WTC11 (cell line): Measurements from ENCODE around the gene TGM2. TPM values are rescaled to one million over a fixed set of nuclear protein-coding genes. Genes with fewer than 3 reads are reported as not detected.

Experiments
- ATAC-seq: fragments of 200-7000 bp; cut with Tn5 transposase; 2 replicates; pipeline ENCODE4 v1.10.0; 2021; ENCODE audit warnings: mild to moderate bottlenecking, moderate library complexity
- CTCF ChIA-PET: fragments of 300-600 bp; sonication (Branson Sonifier 250); formaldehyde crosslinking; loops from one replicate; lab custom pipeline; 2021; ENCODE audit warnings: antibody characterized with exemption; lab: Charles Lee
- POLR2A ChIA-PET: fragments of 350-600 bp; sonication (Branson Sonifier 250); formaldehyde crosslinking; loops from one replicate; lab custom pipeline; 2021; ENCODE audit warnings: antibody characterized with exemption; lab: Charles Lee
- DNase-seq: peaks from one replicate; pipeline ENCODE4 v3.0.0; 2021; ENCODE audit warnings: low spot score
- H3K27ac Mint-ChIP-seq: 2 replicates; pipeline ENCODE4 v1.8.0; 2021; ENCODE audit warnings: mixed read lengths
- H3K27me3 Mint-ChIP-seq: 2 replicates; pipeline ENCODE4 v1.8.0; 2021; ENCODE audit warnings: low read depth, mild to moderate bottlenecking, moderate library complexity, mixed read lengths
- H3K36me3 Mint-ChIP-seq: 2 replicates; pipeline ENCODE4 v1.8.0; 2021; ENCODE audit warnings: mixed read lengths
- H3K4me1 Mint-ChIP-seq: 2 replicates; pipeline ENCODE4 v1.8.0; 2022; ENCODE audit warnings: mixed read lengths
- H3K4me3 Mint-ChIP-seq: 2 replicates; pipeline ENCODE4 v1.8.0; 2021; ENCODE audit warnings: mild to moderate bottlenecking, moderate library complexity, mixed read lengths
- H3K9me3 Mint-ChIP-seq: 2 replicates; pipeline ENCODE4 v1.8.0; 2021; ENCODE audit warnings: mixed read lengths
- CBFB ChIP-seq: sonication (generic); formaldehyde crosslinking; IDR thresholded peaks from 2 replicates; pipeline ENCODE4 v1.8.1; 2022; ENCODE audit warnings: mild to moderate bottlenecking, low read depth, missing genetic modification reagents
- ELF4 ChIP-seq: sonication (generic); formaldehyde crosslinking; IDR thresholded peaks from 2 replicates; pipeline ENCODE4 v1.8.1; 2022; ENCODE audit warnings: low read depth, mild to moderate bottlenecking, moderate library complexity, missing genetic modification reagents
- FOXJ3 ChIP-seq: sonication (generic); formaldehyde crosslinking; IDR thresholded peaks from 2 replicates; pipeline ENCODE4 v1.9.0; 2021; ENCODE audit warnings: missing genetic modification reagents, mild to moderate bottlenecking, borderline replicate concordance
- MYBL2 ChIP-seq: sonication (generic); formaldehyde crosslinking; IDR thresholded peaks from 2 replicates; pipeline ENCODE4 v1.8.1; 2023; ENCODE audit warnings: mild to moderate bottlenecking, moderate library complexity, missing genetic modification reagents
- NFATC4 ChIP-seq: fragments of 250-450 bp; sonication (Bioruptor Pico); IDR thresholded peaks from 2 replicates; pipeline ENCODE4 v1.9.0; 2021; ENCODE audit warnings: mild to moderate bottlenecking
- NR3C1 ChIP-seq: sonication (generic); formaldehyde crosslinking; conservative IDR thresholded peaks from 2 replicates; pipeline ENCODE4 v1.8.1; 2023; ENCODE audit warnings: low read depth, mild to moderate bottlenecking, missing genetic modification reagents
- OVOL2 ChIP-seq: fragments of 250-450 bp; sonication (Bioruptor Pico); IDR thresholded peaks from 2 replicates; pipeline ENCODE4 v1.9.0; 2021; ENCODE audit warnings: mild to moderate bottlenecking, borderline replicate concordance
- RELA ChIP-seq: sonication (generic); formaldehyde crosslinking; IDR thresholded peaks from 2 replicates; pipeline ENCODE4 v1.8.1; 2022; ENCODE audit warnings: missing genetic modification reagents, mild to moderate bottlenecking, borderline replicate concordance
- RORB ChIP-seq: fragments of 250-450 bp; sonication (Bioruptor Pico); IDR thresholded peaks from 2 replicates; pipeline ENCODE4 v1.9.0; 2021; ENCODE audit warnings: mild to moderate bottlenecking
- SMAD4 ChIP-seq: sonication (generic); formaldehyde crosslinking; IDR thresholded peaks from 2 replicates; pipeline ENCODE4 v1.8.0; 2022; ENCODE audit warnings: mild to moderate bottlenecking, missing genetic modification reagents
- SP1 ChIP-seq: sonication (generic); formaldehyde crosslinking; conservative IDR thresholded peaks from 2 replicates; pipeline ENCODE4 v1.8.1; 2022; ENCODE audit warnings: missing genetic modification reagents
- ZNF396 ChIP-seq: fragments of 250-450 bp; sonication (Bioruptor Pico); IDR thresholded peaks from 2 replicates; pipeline ENCODE4 v1.8.0; 2021; ENCODE audit warnings: mild to moderate bottlenecking, moderate library complexity, borderline replicate concordance
- ZNF671 ChIP-seq: fragments of 250-450 bp; sonication (Bioruptor Pico); IDR thresholded peaks from 2 replicates; pipeline ENCODE4 v1.8.0; 2021; ENCODE audit warnings: mild to moderate bottlenecking
- total RNA-seq: library from RNA; stranded (reverse); gene quantifications from 3 replicates; pipeline ENCODE4 v1.2.3, GENCODE V29; 2021
- TF ChIP-seq, protein P1 (sequence below): fragments of 250-450 bp; sonication (Bioruptor Pico); IDR thresholded peaks from 2 replicates; pipeline ENCODE4 v1.9.0; 2021; ENCODE audit warnings: mild to moderate bottlenecking
- TF ChIP-seq, protein P2 (sequence below): sonication (generic); formaldehyde crosslinking; IDR thresholded peaks from 2 replicates; pipeline ENCODE4 v1.8.0; 2022; ENCODE audit warnings: missing genetic modification reagents
- TF ChIP-seq, protein P3 (sequence below): sonication (generic); formaldehyde crosslinking; IDR thresholded peaks from 2 replicates; pipeline ENCODE4 v1.8.1; 2023; ENCODE audit warnings: mild to moderate bottlenecking, missing genetic modification reagents
- TF ChIP-seq, protein P4 (sequence below): sonication (generic); formaldehyde crosslinking; IDR thresholded peaks from 2 replicates; pipeline ENCODE4 v1.8.1; 2023; ENCODE audit warnings: mild to moderate bottlenecking, missing genetic modification reagents, moderate library complexity
- TF ChIP-seq, protein P5 (sequence below): sonication (generic); formaldehyde crosslinking; IDR thresholded peaks from 2 replicates; pipeline ENCODE4 v1.8.1; 2022; ENCODE audit warnings: mild to moderate bottlenecking, moderate library complexity, missing genetic modification reagents

The TGM2 gene
- total RNA-seq, 1 experiment from 2014 or later, result 1.5 TPM

DNA sequence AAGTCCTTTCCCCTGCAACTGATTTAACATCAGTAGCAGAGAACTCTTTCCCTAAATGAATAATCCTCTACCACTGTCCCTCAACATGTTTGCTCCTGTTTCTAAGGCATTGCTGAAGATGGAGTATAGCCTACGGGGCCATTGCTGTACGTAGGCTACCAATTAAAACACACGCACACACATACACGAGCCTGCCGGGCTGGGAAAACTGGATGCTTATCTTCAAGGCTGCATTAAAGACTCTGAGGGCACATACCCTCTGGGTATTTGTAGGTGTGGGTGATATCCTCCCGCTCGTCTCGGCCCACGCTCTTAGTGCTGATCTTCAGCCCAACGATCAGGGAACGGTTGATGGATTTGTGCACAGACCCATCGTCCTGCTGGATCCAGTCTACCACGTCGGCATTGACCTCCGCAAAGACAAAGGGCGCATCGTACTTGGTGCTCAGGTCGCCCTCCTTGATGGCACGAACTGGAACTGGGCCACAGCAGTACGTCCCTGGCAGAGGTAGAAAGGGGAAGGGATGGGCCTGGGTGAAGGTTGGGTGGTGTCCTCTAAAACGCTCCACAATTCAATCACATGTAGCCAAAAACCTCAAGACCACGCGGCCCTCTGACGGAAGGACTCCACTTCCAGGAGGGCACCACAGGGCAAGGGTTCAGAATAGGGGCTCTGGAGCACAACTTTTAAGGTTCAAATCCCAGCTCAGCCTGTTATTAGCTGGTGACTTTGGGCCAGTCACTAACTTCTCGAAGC, 25.7 kb downstream of the TGM2 start:
- Mint-ChIP-seq H3K9me3 (no peaks in the 10 kb centered on the region), H3K36me3 (no peaks in the 10 kb centered on the region), H3K27ac (no peak overlapping the region), H3K4me3 (no peak overlapping the region), H3K27me3 (no peaks in the 10 kb centered on the region), H3K4me1 (peaks cover 44% of the 10 kb centered on the region)
- CTCF ChIA-PET, result interaction anchor here (1.0 to 1.9 kb wide), 3 partner anchors 66 to 82 kb away, joined by 3 to 6 read pairs (median 3); no protein-coding TSS in a partner anchor
- no peak for DNase-seq
- TF ChIP-seq FOXJ3 (CRISPR knock-in tag) (no peak), RELA (no peak), SMAD4 (no peak), NR3C1 (CRISPR knock-in tag) (no peak), MYBL2 (CRISPR knock-in tag) (no peak), RORB (CRISPR knock-in tag) (no peak), CBFB (CRISPR knock-in tag) (no peak)
- TF ChIP-seq, protein P1, sequence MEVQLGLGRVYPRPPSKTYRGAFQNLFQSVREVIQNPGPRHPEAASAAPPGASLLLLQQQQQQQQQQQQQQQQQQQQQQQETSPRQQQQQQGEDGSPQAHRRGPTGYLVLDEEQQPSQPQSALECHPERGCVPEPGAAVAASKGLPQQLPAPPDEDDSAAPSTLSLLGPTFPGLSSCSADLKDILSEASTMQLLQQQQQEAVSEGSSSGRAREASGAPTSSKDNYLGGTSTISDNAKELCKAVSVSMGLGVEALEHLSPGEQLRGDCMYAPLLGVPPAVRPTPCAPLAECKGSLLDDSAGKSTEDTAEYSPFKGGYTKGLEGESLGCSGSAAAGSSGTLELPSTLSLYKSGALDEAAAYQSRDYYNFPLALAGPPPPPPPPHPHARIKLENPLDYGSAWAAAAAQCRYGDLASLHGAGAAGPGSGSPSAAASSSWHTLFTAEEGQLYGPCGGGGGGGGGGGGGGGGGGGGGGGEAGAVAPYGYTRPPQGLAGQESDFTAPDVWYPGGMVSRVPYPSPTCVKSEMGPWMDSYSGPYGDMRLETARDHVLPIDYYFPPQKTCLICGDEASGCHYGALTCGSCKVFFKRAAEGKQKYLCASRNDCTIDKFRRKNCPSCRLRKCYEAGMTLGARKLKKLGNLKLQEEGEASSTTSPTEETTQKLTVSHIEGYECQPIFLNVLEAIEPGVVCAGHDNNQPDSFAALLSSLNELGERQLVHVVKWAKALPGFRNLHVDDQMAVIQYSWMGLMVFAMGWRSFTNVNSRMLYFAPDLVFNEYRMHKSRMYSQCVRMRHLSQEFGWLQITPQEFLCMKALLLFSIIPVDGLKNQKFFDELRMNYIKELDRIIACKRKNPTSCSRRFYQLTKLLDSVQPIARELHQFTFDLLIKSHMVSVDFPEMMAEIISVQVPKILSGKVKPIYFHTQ (CRISPR knock-in tag), result no peak
- no peak for ATAC-seq
- POLR2A ChIA-PET, result no interaction called here

DNA sequence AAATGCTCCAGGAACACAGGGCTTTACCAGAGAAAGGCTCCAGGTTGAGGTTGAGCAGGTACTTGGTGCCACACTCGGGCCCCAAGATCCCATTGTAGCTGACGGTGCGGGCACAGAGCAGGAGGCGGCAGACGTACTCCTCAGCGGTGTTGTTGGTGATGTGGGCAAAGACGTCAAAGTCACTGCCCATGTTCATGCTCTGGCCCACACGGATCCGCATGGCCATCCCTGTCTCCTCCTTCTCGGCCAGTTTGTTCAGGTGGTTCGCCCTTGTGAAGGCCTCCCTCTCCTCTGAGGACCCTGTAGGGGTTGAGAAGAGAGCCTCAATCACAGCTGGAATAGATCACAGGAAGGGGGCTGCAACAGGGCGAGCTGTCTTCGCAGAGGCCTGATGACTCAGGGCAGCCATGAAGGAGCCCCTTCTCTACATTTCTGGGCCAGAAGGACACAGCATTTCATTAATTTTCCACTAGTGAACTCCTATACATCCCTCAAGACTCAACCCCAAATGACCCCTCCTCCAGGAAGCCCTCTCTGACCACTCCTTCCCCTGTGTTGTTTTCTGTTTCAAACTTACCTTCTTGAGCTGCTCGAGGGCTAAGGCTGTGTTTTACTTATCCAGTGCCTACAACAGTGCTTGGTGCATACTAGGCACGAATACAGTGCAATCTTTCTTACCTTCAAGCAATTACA, 26.8 kb downstream of the TGM2 start:
- ATAC-seq (no peak), DNase-seq (peak; percentile 5)
- ChIA-PET CTCF (no interaction called here), POLR2A (no interaction called here)
- Mint-ChIP-seq H3K27me3 (no peaks in the 10 kb centered on the region), H3K4me3 (no peak overlapping the region), H3K9me3 (no peaks in the 10 kb centered on the region), H3K36me3 (no peaks in the 10 kb centered on the region), H3K27ac (no peak overlapping the region), H3K4me1 (peaks cover 35% of the 10 kb centered on the region)
- TF ChIP-seq RORB (CRISPR knock-in tag) (no peak), OVOL2 (CRISPR knock-in tag) (no peak), ZNF396 (no peak), ZNF671 (CRISPR knock-in tag) (no peak), ELF4 (no peak), SP1 (no peak), RELA (no peak), NFATC4 (CRISPR knock-in tag) (no peak)
- TF ChIP-seq, protein P2, sequence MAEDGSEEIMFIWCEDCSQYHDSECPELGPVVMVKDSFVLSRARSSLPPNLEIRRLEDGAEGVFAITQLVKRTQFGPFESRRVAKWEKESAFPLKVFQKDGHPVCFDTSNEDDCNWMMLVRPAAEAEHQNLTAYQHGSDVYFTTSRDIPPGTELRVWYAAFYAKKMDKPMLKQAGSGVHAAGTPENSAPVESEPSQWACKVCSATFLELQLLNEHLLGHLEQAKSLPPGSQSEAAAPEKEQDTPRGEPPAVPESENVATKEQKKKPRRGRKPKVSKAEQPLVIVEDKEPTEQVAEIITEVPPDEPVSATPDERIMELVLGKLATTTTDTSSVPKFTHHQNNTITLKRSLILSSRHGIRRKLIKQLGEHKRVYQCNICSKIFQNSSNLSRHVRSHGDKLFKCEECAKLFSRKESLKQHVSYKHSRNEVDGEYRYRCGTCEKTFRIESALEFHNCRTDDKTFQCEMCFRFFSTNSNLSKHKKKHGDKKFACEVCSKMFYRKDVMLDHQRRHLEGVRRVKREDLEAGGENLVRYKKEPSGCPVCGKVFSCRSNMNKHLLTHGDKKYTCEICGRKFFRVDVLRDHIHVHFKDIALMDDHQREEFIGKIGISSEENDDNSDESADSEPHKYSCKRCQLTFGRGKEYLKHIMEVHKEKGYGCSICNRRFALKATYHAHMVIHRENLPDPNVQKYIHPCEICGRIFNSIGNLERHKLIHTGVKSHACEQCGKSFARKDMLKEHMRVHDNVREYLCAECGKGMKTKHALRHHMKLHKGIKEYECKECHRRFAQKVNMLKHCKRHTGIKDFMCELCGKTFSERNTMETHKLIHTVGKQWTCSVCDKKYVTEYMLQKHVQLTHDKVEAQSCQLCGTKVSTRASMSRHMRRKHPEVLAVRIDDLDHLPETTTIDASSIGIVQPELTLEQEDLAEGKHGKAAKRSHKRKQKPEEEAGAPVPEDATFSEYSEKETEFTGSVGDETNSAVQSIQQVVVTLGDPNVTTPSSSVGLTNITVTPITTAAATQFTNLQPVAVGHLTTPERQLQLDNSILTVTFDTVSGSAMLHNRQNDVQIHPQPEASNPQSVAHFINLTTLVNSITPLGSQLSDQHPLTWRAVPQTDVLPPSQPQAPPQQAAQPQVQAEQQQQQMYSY, result no peak
- TF ChIP-seq, protein P3, sequence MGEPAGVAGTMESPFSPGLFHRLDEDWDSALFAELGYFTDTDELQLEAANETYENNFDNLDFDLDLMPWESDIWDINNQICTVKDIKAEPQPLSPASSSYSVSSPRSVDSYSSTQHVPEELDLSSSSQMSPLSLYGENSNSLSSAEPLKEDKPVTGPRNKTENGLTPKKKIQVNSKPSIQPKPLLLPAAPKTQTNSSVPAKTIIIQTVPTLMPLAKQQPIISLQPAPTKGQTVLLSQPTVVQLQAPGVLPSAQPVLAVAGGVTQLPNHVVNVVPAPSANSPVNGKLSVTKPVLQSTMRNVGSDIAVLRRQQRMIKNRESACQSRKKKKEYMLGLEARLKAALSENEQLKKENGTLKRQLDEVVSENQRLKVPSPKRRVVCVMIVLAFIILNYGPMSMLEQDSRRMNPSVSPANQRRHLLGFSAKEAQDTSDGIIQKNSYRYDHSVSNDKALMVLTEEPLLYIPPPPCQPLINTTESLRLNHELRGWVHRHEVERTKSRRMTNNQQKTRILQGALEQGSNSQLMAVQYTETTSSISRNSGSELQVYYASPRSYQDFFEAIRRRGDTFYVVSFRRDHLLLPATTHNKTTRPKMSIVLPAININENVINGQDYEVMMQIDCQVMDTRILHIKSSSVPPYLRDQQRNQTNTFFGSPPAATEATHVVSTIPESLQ (CRISPR knock-in tag), result no peak
- TF ChIP-seq, protein P1 (CRISPR knock-in tag), result no peak
- TF ChIP-seq, protein P4, sequence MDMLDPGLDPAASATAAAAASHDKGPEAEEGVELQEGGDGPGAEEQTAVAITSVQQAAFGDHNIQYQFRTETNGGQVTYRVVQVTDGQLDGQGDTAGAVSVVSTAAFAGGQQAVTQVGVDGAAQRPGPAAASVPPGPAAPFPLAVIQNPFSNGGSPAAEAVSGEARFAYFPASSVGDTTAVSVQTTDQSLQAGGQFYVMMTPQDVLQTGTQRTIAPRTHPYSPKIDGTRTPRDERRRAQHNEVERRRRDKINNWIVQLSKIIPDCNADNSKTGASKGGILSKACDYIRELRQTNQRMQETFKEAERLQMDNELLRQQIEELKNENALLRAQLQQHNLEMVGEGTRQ, result no peak
- TF ChIP-seq, protein P5, sequence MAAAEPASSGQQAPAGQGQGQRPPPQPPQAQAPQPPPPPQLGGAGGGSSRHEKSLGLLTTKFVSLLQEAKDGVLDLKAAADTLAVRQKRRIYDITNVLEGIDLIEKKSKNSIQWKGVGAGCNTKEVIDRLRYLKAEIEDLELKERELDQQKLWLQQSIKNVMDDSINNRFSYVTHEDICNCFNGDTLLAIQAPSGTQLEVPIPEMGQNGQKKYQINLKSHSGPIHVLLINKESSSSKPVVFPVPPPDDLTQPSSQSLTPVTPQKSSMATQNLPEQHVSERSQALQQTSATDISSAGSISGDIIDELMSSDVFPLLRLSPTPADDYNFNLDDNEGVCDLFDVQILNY (CRISPR knock-in tag), result no peak
